ENCODE measurements around the gene GABRR3. TPM values are rescaled to one million over a fixed set of nuclear protein-coding genes. Genes with fewer than 3 reads are reported as not detected.
A peak's percentile ranks its signal among the peaks of the same experiment; 100 is the strongest.

Gene GABRR3
- total RNA-seq, 1 donor from 2014 or later = not detected

DNA sequence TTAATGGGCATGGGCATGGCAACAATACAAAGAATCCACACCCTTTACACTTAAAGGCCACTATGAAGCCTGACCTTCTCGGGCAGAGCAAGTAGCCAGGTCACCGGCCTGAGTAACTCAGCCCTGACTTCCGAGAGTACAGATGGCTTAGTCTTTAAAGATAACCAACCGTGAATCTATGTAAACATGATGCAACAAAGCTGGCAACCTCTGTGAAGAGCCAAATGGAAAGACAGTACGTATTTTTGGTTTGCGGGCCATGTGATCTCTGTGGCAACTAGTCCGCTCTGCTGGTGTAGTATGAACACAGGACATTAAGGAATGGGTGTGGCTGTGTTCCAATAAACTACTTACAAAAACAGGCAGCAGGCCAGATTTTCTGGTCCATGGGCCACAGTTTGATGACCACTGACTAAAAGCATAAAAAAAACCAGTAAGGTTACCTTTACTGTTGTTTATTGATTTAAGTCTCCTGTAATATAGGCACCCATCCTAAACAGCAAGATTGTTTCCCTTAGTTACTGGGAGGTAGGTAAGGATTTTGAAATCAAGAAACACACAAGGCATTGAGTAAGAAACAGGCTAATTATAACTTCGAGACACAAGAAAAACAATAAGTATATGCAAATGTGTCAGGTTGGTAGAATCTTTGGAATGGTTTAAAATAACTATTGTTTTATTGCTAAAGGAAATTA, 77.4 kb downstream of the GABRR3 start:
- H3K27ac ChIP-seq = no peak overlapping the region
- intact Hi-C loops (cut with DNase I) = no loop called here
- no peak overlapping the region for H3K4me3 ChIP-seq
- DNase-seq (ENCODE audit: low spot score in 2 of 2) = no peak
- no peaks in the 10 kb centered on the region for H3K4me1 ChIP-seq
- H3K36me3 ChIP-seq = peaks cover 15 to 24% of the 10 kb centered on the region in 2 donors
- no peaks in the 10 kb centered on the region for H3K27me3 ChIP-seq
- no peaks in the 10 kb centered on the region for H3K9me3 ChIP-seq
- TF ChIP-seq CTCF (IDR thresholded peaks at IDR 0.05) = no peak

DNA sequence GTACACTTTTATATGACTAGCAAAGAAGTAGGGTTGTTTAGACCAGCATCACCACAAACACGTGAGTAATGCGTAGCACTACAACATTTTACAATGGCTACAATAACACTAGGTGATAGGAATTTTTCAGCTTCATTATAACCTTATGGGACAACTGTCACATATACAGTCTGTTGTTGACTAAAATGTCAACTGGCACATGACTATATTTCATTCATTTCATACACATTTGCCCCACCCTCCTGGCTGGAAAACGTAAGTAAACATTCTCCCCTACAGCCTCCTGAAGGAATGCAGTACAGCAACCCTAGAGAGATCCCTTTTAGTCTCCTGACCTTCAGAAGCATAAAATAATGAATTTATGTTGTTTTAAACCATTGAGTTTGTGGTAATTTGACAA, 79.1 kb downstream of the GABRR3 start:
- Histone ChIP-seq H3K36me3 (peaks cover 15 to 33% of the 10 kb centered on the region in 2 donors), H3K9me3 (no peaks in the 10 kb centered on the region)
- intact Hi-C loops (cut with DNase I) = no loop called here

GRCh38 chr3:97954228-97954827, 80.8 kb downstream of the GABRR3 start:
- no peak overlapping the region for H3K27ac ChIP-seq
- intact Hi-C loops (cut with DNase I) = no loop called here
- H3K9me3 ChIP-seq = no peaks in the 10 kb centered on the region
- peaks cover 27 to 50% of the 10 kb centered on the region in 2 donors for H3K36me3 ChIP-seq
- no peak overlapping the region for H3K4me3 ChIP-seq
- no peak for DNase-seq (ENCODE audit: low spot score in 2 of 2)
- no peaks in the 10 kb centered on the region for H3K4me1 ChIP-seq
- no peaks in the 10 kb centered on the region for H3K27me3 ChIP-seq
- no peak for TF ChIP-seq CTCF (IDR thresholded peaks at IDR 0.05)

More for the DNA sequence above, 79.1 kb downstream of the GABRR3 start:
- Histone ChIP-seq H3K27ac (no peak overlapping the region), H3K27me3 (no peaks in the 10 kb centered on the region), H3K4me1 (no peaks in the 10 kb centered on the region), H3K4me3 (no peak overlapping the region)
- DNase-seq (ENCODE audit: low spot score in 2 of 2) = no peak
- no peak for TF ChIP-seq CTCF (IDR thresholded peaks at IDR 0.05)

DNA sequence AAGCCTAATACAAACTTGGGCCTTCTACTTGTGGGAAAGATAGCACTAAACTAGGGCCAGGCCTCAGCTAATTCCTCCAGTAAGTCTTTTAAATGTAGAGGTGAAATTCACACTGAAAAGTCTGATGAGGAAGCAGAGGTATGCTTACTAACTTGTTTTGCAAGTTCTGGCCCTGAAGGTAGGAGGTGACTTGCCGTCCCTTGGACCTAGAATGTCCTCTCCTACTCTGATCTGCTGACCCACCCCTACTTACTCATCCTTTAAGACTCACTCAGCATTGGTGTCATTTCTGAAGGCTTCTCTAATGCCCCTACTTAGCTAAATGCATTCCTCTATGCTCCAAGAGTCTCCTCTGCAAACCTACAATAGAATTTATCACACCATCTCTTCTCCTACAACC, 82.2 kb downstream of the GABRR3 start:
- no peak overlapping the region for H3K4me3 ChIP-seq
- intact Hi-C loops (cut with DNase I) = no loop called here
- no peaks in the 10 kb centered on the region for H3K27me3 ChIP-seq
- TF ChIP-seq CTCF (IDR thresholded peaks at IDR 0.05) = no peak
- peaks cover 28 to 62% of the 10 kb centered on the region in 2 donors for H3K36me3 ChIP-seq
- no peaks in the 10 kb centered on the region for H3K9me3 ChIP-seq
- no peak overlapping the region for H3K27ac ChIP-seq
- H3K4me1 ChIP-seq = no peaks in the 10 kb centered on the region
- DNase-seq (ENCODE audit: low spot score in 2 of 2) = no peak

- intact Hi-C loops (cut with DNase I) = no loop called here
- TF ChIP-seq CTCF (IDR thresholded peaks at IDR 0.05) = no peak
- no peaks in the 10 kb centered on the region for H3K9me3 ChIP-seq
Observed at GRCh38 chr3:97952280-97952679, 82.8 kb downstream of the GABRR3 start.

More at GRCh38 chr3:97952280-97952679, 82.8 kb downstream of the GABRR3 start:
- Histone ChIP-seq H3K27ac (no peak overlapping the region), H3K27me3 (no peaks in the 10 kb centered on the region), H3K4me3 (no peak overlapping the region), H3K4me1 (no peaks in the 10 kb centered on the region), H3K36me3 (peaks cover 28 to 60% of the 10 kb centered on the region in 2 donors)
- DNase-seq (ENCODE audit: low spot score in 2 of 2) = peak in 1 of 2 donors; percentile 69
